H9 (cell line): Measurements from ENCODE around the gene PLPP1. TPM values are rescaled to one million over a fixed set of nuclear protein-coding genes. Genes with fewer than 3 reads are reported as not detected.

ENCODE experiments used
- DNase-seq: peaks from one replicate; pipeline ENCODE4 v3.0.0-alpha.2; 2017
- H2AFZ ChIP-seq: one replicate; pipeline ENCODE4 v1.6.1; 2013; ENCODE audit warnings: mild to moderate bottlenecking, low read length, control low read depth, moderate library complexity
- H2AK5ac ChIP-seq: 2 replicates; pipeline ENCODE4 v1.6.1; 2013; ENCODE audit warnings: low read length, control low read depth, mixed read lengths; ENCODE audit not compliant: insufficient read length
- H2BK120ac ChIP-seq: one replicate; pipeline ENCODE4 v1.6.1; 2013; ENCODE audit warnings: low read depth, mild to moderate bottlenecking, low read length, control low read depth, inconsistent platforms; ENCODE audit not compliant: poor library complexity, severe bottlenecking
- H2BK12ac ChIP-seq: 2 replicates; pipeline ENCODE4 v1.6.1; 2013; ENCODE audit warnings: low read length, control low read depth, mixed read lengths, low read depth; ENCODE audit not compliant: insufficient read length
- H2BK15ac ChIP-seq: 2 replicates; pipeline ENCODE4 v1.6.1; 2013; ENCODE audit warnings: low read depth, low read length, control low read depth
- H2BK20ac ChIP-seq: one replicate; pipeline ENCODE4 v1.6.1; 2013; ENCODE audit warnings: low read depth, mild to moderate bottlenecking, low read length, control low read depth, inconsistent platforms; ENCODE audit not compliant: poor library complexity, severe bottlenecking
- H2BK5ac ChIP-seq: 2 replicates; pipeline ENCODE4 v1.6.1; 2013; ENCODE audit warnings: low read length, control low read depth, mixed read lengths; ENCODE audit not compliant: insufficient read length
- H3K14ac ChIP-seq: 2 replicates; pipeline ENCODE4 v1.6.1; 2013; ENCODE audit warnings: low read length, control low read depth; ENCODE audit not compliant: insufficient read depth
- H3K18ac ChIP-seq: 2 replicates; pipeline ENCODE4 v1.6.1; 2013; ENCODE audit warnings: low read depth, mild to moderate bottlenecking, mixed read lengths, low read length, control low read depth; ENCODE audit not compliant: insufficient read length
- H3K23ac ChIP-seq: 2 replicates; pipeline ENCODE4 v1.6.1; 2013; ENCODE audit warnings: low read length, control low read depth, mixed read lengths, low read depth; ENCODE audit not compliant: insufficient read length
- H3K23me2 ChIP-seq: 2 replicates; pipeline ENCODE4 v1.6.1; 2013; ENCODE audit warnings: low read depth, mild to moderate bottlenecking, mixed read lengths, low read length, control low read depth; ENCODE audit not compliant: insufficient read length, poor library complexity, severe bottlenecking
- H3K27ac ChIP-seq: 2 replicates; pipeline ENCODE4 v1.5.1; 2013; ENCODE audit warnings: low read length, control low read depth, mixed read lengths, low read depth; ENCODE audit not compliant: insufficient read length
- H3K27me3 ChIP-seq: 2 replicates; pipeline ENCODE4 v1.6.1; 2013; ENCODE audit warnings: low read length, control low read depth, inconsistent platforms; ENCODE audit not compliant: insufficient read depth
- H3K4ac ChIP-seq: 2 replicates; pipeline ENCODE4 v1.6.1; 2013; ENCODE audit warnings: low read depth, mild to moderate bottlenecking, control low read depth, inconsistent platforms, low read length, moderate library complexity
- H3K4me1 ChIP-seq: 2 replicates; pipeline ENCODE4 v1.6.1; 2013; ENCODE audit warnings: low read length, control low read depth, inconsistent platforms; ENCODE audit not compliant: insufficient read depth
- H3K4me2 ChIP-seq: 2 replicates; pipeline ENCODE4 v1.6.1; 2013; ENCODE audit warnings: low read length, control low read depth, mixed read lengths; ENCODE audit not compliant: insufficient read length, insufficient read depth
- H3K56ac ChIP-seq: 2 replicates; pipeline ENCODE4 v1.6.1; 2013; ENCODE audit warnings: low read depth, mild to moderate bottlenecking, mixed read lengths, low read length, control low read depth; ENCODE audit not compliant: insufficient read length
- H3K79me1 ChIP-seq: 2 replicates; pipeline ENCODE4 v1.6.1; 2013; ENCODE audit warnings: low read depth, mild to moderate bottlenecking, moderate library complexity, low read length, control low read depth, inconsistent platforms; ENCODE audit not compliant: insufficient read depth, poor library complexity, severe bottlenecking
- H3K79me2 ChIP-seq: 2 replicates; pipeline ENCODE4 v1.6.1; 2013; ENCODE audit warnings: low read length, control low read depth, inconsistent platforms; ENCODE audit not compliant: insufficient read depth
- H3K9ac ChIP-seq: 2 replicates; pipeline ENCODE4 v1.6.1; 2013; ENCODE audit warnings: low read length, control low read depth, mixed read lengths; ENCODE audit not compliant: insufficient read length; ENCODE audit errors: extremely low read depth
- H3K9me3 ChIP-seq: one replicate; pipeline ENCODE4 v1.6.1; 2013; ENCODE audit warnings: low read depth, low read length, inconsistent platforms; ENCODE audit not compliant: control insufficient read depth
- H3T11ph ChIP-seq: one replicate; pipeline ENCODE4 v1.6.1; 2013; ENCODE audit warnings: mild to moderate bottlenecking, low read length, control low read depth, inconsistent platforms
- H4K20me1 ChIP-seq: one replicate; pipeline ENCODE4 v1.6.1; 2013; ENCODE audit not compliant: control insufficient read depth, insufficient read length, insufficient read depth
- H4K5ac ChIP-seq: 2 replicates; pipeline ENCODE4 v1.6.1; 2013; ENCODE audit warnings: low read depth, mild to moderate bottlenecking, mixed read lengths, low read length, control low read depth; ENCODE audit not compliant: insufficient read length
- H4K8ac ChIP-seq: replicated peaks from 2 replicates; pipeline ENCODE4 v1.6.1; 2013; ENCODE audit warnings: low read length, control low read depth, mixed read lengths, low read depth; ENCODE audit not compliant: insufficient read length
- H4K91ac ChIP-seq: 2 replicates; pipeline ENCODE4 v1.6.1; 2013; ENCODE audit warnings: low read depth, mild to moderate bottlenecking, moderate library complexity, mixed read lengths, low read length, control low read depth; ENCODE audit not compliant: insufficient read length
- H3K27ac Mint-ChIP-seq, 3 experiments: 2 replicates in 2 of 3; 3 replicates in 1 of 3; pipeline ENCODE4 v1.8.0; 2020 to 2021; ENCODE audit warnings: mixed read lengths in 3 of 3, mild to moderate bottlenecking in 1 of 3, moderate library complexity in 1 of 3
- H3K27me3 Mint-ChIP-seq: 2 replicates; pipeline ENCODE4 v1.8.0; 2021; ENCODE audit warnings: low read depth, mild to moderate bottlenecking, moderate library complexity, mixed read lengths
- H3K36me3 Mint-ChIP-seq, 3 experiments: 2 replicates in 2 of 3; 3 replicates in 1 of 3; pipeline ENCODE4 v1.8.0; 2020 to 2021; ENCODE audit warnings: low read depth in 3 of 3, mixed read lengths in 3 of 3; ENCODE audit not compliant: insufficient read depth in 1 of 3
- H3K4me1 Mint-ChIP-seq, 2 experiments: 2 replicates each; pipeline ENCODE4 v1.8.0; 2020; ENCODE audit warnings: mixed read lengths in 2 of 2
- H3K4me3 Mint-ChIP-seq, 2 experiments: 2 replicates in 1 of 2; 3 replicates in 1 of 2; pipeline ENCODE4 v1.8.0; 2020 to 2021; ENCODE audit warnings: mild to moderate bottlenecking in 2 of 2, mixed read lengths in 2 of 2, moderate library complexity in 1 of 2
- H3K9me3 Mint-ChIP-seq, 2 experiments: 2 replicates in 1 of 2; 3 replicates in 1 of 2; pipeline ENCODE4 v1.8.0; 2020; ENCODE audit warnings: mild to moderate bottlenecking in 2 of 2, mixed read lengths in 2 of 2, moderate library complexity in 1 of 2
- CTCF ChIP-seq: fragments of 200-600 bp; sonication (generic); conservative IDR thresholded peaks from 3 replicates; pipeline ENCODE4 v1.8.0; 2021; ENCODE audit warnings: antibody characterized with exemption, mild to moderate bottlenecking
- WGBS: extraction: QIAGEN DNeasy Blood & Tissue Kit; methylation state at CpG from one replicate; pipeline ENCODE4 v1.1.7; 2013; ENCODE audit warnings: missing lambda C conversion rate, low lambda C conversion rate, mixed read lengths; ENCODE audit not compliant: insufficient read length; ENCODE audit errors: extremely low coverage; 5-methylcytosine and 5-hydroxymethylcytosine counted together
- total RNA-seq: library from RNA; stranded (reverse); gene quantifications from 2 replicates; pipeline ENCODE4 v1.2.1, GENCODE V29; 2021

Gene PLPP1
- total RNA-seq, 1 experiment from 2014 or later, result 85.9 TPM

GRCh38 chr5:55540525-55540924 lies 5.8 kb upstream of the PLPP1 start:
- Histone ChIP-seq H3K79me1 (no peaks in the 10 kb centered on the region), H4K20me1 (no peaks in the 10 kb centered on the region), H2AK5ac (no peak overlapping the region), H3K9me3 (no peaks in the 10 kb centered on the region), H3K14ac (no peak overlapping the region), H4K8ac (no peak overlapping the region), H4K5ac (no peak overlapping the region), H2AFZ (no peak overlapping the region), H3K79me2 (no peaks in the 10 kb centered on the region), H3K4me2 (no peak overlapping the region), H3K4me1 (no peaks in the 10 kb centered on the region; the same call in 1 of the 2 replicates), H2BK120ac (no peak overlapping the region), H3K56ac (no peak overlapping the region), H3K4ac (no peak overlapping the region), H2BK12ac (no peak overlapping the region), H3K18ac (no peak overlapping the region), H2BK15ac (no peak overlapping the region), H3K23ac (no peak overlapping the region), H3T11ph (no peak overlapping the region), H2BK20ac (no peak overlapping the region), H3K27ac (no peak overlapping the region), H3K9ac (no peak overlapping the region), H4K91ac (no peak overlapping the region), H3K23me2 (no peaks in the 10 kb centered on the region), H3K27me3 (no peaks in the 10 kb centered on the region), H2BK5ac (no peak overlapping the region)
- no CpG with 5 or more reads among the region's 2 CpGs for WGBS
- H3K27ac Mint-ChIP-seq, result peak overlapping the region in 1 of 3 experiments; percentile 56; a peak in 1 of 7 replicates
- TF ChIP-seq CTCF, result no peak
- no peaks in the 10 kb centered on the region for H3K9me3 Mint-ChIP-seq
- no peaks in the 10 kb centered on the region for H3K36me3 Mint-ChIP-seq
- no peak for DNase-seq
- H3K4me1 Mint-ChIP-seq, result peaks cover 31 to 38% of the 10 kb centered on the region in 2 experiments
- no peaks in the 10 kb centered on the region for H3K27me3 Mint-ChIP-seq
- no peak overlapping the region for H3K4me3 Mint-ChIP-seq
